ENCODE data around the gene TERB2. TPM values are rescaled to one million over a fixed set of nuclear protein-coding genes. Genes with fewer than 3 reads are reported as not detected.
"Not testable (repeated sequence)": the region's sequence is repeated elsewhere in the genome, so short reads cannot be mapped to it uniquely, and the experiment has no call there.

Gene TERB2
- polyA plus RNA-seq, 4 donors = not detected

DNA sequence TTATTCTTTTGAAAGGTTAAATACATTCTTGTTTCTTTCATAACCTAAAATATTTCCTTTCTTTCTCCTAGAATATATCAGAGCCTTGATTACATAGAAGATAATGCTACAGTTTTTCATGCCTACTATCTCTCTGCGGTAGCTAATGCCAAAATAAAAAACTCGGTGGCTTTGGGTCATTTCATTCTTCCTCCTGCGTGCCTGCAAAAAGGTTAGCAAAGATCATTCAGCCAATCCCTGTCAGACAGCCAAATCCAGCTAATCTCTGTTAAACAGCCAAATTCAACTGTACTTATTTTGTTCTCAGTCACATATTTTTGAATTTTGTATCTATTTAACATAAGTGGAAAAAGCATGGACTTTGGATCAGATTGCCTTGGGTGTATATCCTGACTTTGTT, 1.8 kb downstream of the TERB2 start:
- not testable (repeated sequence) for H3K4me1 ChIP-seq (ENCODE audit: control insufficient read depth in 3 of 3, insufficient read depth in 2 of 3, low read depth in 1 of 3, low read length in 2 of 3); H3K9me3 ChIP-seq (ENCODE audit: control insufficient read depth in 2 of 2, insufficient read depth in 1 of 2, low read depth in 1 of 2, low read length in 1 of 2); DNase-seq; H3K27ac ChIP-seq (ENCODE audit: low read depth in 1 of 3, low read length in 2 of 3); H3K36me3 ChIP-seq (ENCODE audit: control insufficient read depth in 3 of 3, insufficient read depth in 2 of 3, low read depth in 1 of 3, low read length in 3 of 3); H3K4me3 ChIP-seq (ENCODE audit: low read depth in 1 of 3, low read length in 3 of 3); H3K27me3 ChIP-seq (ENCODE audit: control insufficient read depth in 3 of 3, insufficient read depth in 3 of 3, low read length in 3 of 3); FAIRE-seq
- WGBS, 3 donors = 21 to 59% (median 28%) methylated on average over 3 of the region's 3 CpGs

DNA sequence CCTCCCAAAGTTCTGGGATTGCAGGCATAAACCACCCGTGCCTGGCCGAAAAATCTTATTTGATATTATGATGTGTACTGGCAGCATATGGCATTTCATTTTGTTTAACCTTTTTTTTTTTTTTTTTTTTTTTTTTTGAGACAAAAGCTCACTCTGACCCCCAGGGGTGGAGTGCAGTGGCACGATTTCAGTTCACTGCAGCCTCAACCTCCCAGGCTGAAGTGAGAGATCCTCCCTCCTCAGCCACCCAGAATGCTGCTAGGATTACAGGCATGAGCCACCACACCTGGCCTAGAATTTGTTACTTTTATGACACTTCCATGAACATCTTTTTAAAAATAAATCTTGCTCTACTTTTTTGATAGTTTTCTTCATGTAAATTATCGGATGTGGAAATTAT, 12.0 kb downstream of the TERB2 start:
- Histone ChIP-seq H3K27me3 (ENCODE audit: control insufficient read depth in 3 of 3, insufficient read depth in 3 of 3, low read length in 3 of 3) (no peaks in the 10 kb centered on the region), H3K4me1 (ENCODE audit: control insufficient read depth in 3 of 3, insufficient read depth in 2 of 3, low read depth in 1 of 3, low read length in 2 of 3) (no peaks in the 10 kb centered on the region), H3K36me3 (ENCODE audit: control insufficient read depth in 3 of 3, insufficient read depth in 2 of 3, low read depth in 1 of 3, low read length in 3 of 3) (no peaks in the 10 kb centered on the region), H3K27ac (ENCODE audit: low read depth in 1 of 3, low read length in 2 of 3) (no peak overlapping the region), H3K9me3 (ENCODE audit: control insufficient read depth in 2 of 2, insufficient read depth in 1 of 2, low read depth in 1 of 2, low read length in 1 of 2) (no peaks in the 10 kb centered on the region), H3K4me3 (ENCODE audit: low read depth in 1 of 3, low read length in 3 of 3) (no peak overlapping the region)
- FAIRE-seq = no peak
- no peak for DNase-seq
- 68 to 80% (median 69%) methylated on average over 4 of the region's 4 CpGs for WGBS, 3 donors

DNA sequence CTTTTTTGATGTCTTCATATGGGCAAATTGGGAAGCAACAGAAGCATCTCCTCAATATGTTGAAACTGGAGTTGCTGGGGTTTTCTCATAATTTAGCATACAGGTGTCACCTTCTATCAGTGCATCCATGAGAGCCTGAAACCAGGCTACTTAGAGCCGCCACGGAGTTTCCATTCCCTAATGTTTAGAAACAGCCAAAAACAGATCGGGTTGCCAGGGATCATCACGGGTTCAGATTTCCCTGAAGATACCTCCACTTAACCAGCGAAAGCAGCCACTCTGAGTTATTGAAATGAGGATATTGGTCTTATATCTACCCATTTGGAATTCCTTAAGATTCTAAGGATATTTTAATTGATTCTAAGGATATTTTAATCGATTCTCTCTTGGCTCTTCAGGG, 14.5 kb downstream of the TERB2 start:
- Histone ChIP-seq H3K27ac (ENCODE audit: low read depth in 1 of 3, low read length in 2 of 3) (no peak overlapping the region), H3K9me3 (ENCODE audit: control insufficient read depth in 2 of 2, insufficient read depth in 1 of 2, low read depth in 1 of 2, low read length in 1 of 2) (no peaks in the 10 kb centered on the region), H3K36me3 (ENCODE audit: control insufficient read depth in 3 of 3, insufficient read depth in 2 of 3, low read depth in 1 of 3, low read length in 3 of 3) (no peaks in the 10 kb centered on the region), H3K4me1 (ENCODE audit: control insufficient read depth in 3 of 3, insufficient read depth in 2 of 3, low read depth in 1 of 3, low read length in 2 of 3) (no peaks in the 10 kb centered on the region), H3K4me3 (ENCODE audit: low read depth in 1 of 3, low read length in 3 of 3) (no peak overlapping the region), H3K27me3 (ENCODE audit: control insufficient read depth in 3 of 3, insufficient read depth in 3 of 3, low read length in 3 of 3) (no peaks in the 10 kb centered on the region)
- no peak for DNase-seq
- FAIRE-seq = no peak
- 78 to 89% (median 87%) methylated on average over 6 of the region's 6 CpGs for WGBS, 3 donors

DNA sequence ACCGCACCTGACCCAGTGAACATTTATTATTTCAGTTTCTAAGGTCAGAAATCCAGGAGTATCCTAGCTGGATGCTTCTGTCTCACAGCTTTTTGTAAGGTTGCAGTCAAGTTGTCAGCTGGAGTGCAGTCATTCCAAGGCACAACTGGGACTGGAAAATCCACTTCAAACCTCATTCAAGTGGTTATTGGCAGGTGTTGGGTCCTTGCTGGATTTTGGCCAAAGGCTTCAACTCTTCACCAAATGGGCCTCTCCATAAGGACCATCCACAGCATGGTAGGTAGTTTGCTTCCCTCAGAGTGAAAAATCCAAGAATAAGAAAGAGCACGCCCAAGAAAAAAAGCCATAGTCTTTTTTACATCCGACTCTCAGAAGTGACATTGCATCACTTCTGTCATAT, 19.7 kb downstream of the TERB2 start:
- not testable (repeated sequence) for H3K9me3 ChIP-seq (ENCODE audit: control insufficient read depth in 2 of 2, insufficient read depth in 1 of 2, low read depth in 1 of 2, low read length in 1 of 2); H3K36me3 ChIP-seq (ENCODE audit: control insufficient read depth in 3 of 3, insufficient read depth in 2 of 3, low read depth in 1 of 3, low read length in 3 of 3); H3K4me1 ChIP-seq (ENCODE audit: control insufficient read depth in 3 of 3, insufficient read depth in 2 of 3, low read depth in 1 of 3, low read length in 2 of 3); DNase-seq; FAIRE-seq; H3K27me3 ChIP-seq (ENCODE audit: control insufficient read depth in 3 of 3, insufficient read depth in 3 of 3, low read length in 3 of 3); H3K4me3 ChIP-seq (ENCODE audit: low read depth in 1 of 3, low read length in 3 of 3); H3K27ac ChIP-seq (ENCODE audit: low read depth in 1 of 3, low read length in 2 of 3)
- 94 to 95% (median 95%) methylated on average over 3 of the region's 3 CpGs for WGBS, 3 donors

DNA sequence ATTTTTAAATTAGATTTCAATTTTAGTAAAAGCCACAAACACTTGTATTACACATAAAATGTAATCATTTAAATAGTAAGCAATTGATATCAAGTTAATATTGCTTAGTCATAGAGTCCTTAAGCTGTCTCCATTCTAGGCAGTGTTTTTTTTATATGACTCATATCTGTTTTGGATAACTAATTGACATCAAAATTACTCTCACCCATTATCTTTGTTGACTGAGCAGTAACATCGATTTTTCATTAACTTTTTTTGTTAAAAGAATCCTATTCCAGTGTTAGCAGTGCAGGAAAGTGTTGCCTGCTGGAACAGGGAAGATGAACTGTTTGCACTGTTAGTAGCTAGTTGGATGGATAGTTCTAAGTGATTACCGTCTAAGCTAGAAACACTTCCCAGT, 21.3 kb downstream of the TERB2 start:
- peak in 1 of 2 donors; percentile 37 for DNase-seq
- not testable (repeated sequence) for H3K36me3 ChIP-seq (ENCODE audit: control insufficient read depth in 3 of 3, insufficient read depth in 2 of 3, low read depth in 1 of 3, low read length in 3 of 3); H3K4me3 ChIP-seq (ENCODE audit: low read depth in 1 of 3, low read length in 3 of 3); H3K9me3 ChIP-seq (ENCODE audit: control insufficient read depth in 2 of 2, insufficient read depth in 1 of 2, low read depth in 1 of 2, low read length in 1 of 2); H3K27ac ChIP-seq (ENCODE audit: low read depth in 1 of 3, low read length in 2 of 3); H3K4me1 ChIP-seq (ENCODE audit: control insufficient read depth in 3 of 3, insufficient read depth in 2 of 3, low read depth in 1 of 3, low read length in 2 of 3); FAIRE-seq; H3K27me3 ChIP-seq (ENCODE audit: control insufficient read depth in 3 of 3, insufficient read depth in 3 of 3, low read length in 3 of 3)
- 7 to 56% (median 31%) methylated on average over 2 of the region's 2 CpGs for WGBS, 3 donors

DNA sequence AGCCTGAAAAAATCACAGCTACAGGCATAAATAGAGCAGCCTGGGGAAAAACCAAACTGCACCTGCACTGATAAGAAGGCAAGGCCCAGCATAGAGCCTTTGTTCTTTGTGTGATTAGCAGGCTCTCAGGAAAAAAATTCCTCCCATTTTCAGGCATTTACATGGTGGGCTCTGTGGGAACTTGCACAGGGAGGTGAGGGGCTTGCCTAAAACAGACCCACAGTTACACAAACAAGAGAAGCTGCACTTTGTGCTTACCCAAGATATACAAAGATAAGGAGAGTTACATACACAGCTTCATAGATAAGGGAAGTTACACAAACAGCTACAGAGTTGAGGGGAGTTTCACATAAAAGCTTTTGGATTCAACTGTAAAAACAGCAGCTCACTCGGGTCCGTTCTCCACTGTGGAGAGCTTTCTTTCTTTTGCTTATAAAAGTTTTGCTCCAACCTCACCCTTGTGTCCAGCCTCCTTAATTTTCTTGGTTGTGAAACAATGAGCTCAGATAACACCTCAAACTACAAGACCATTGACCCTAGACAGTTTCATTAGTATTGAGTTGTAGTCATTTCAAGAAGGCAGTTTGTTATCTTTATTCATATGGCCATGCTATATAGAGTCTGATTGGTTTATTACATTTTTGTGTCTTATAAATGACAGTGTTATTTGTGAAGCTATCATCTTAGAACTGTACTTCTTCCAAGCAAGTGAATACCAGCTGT, 23.3 kb downstream of the TERB2 start:
- H3K27ac ChIP-seq (ENCODE audit: low read depth in 1 of 3, low read length in 2 of 3); H3K36me3 ChIP-seq (ENCODE audit: control insufficient read depth in 3 of 3, insufficient read depth in 2 of 3, low read depth in 1 of 3, low read length in 3 of 3); H3K4me3 ChIP-seq (ENCODE audit: low read depth in 1 of 3, low read length in 3 of 3); H3K9me3 ChIP-seq (ENCODE audit: control insufficient read depth in 2 of 2, insufficient read depth in 1 of 2, low read depth in 1 of 2, low read length in 1 of 2); H3K27me3 ChIP-seq (ENCODE audit: control insufficient read depth in 3 of 3, insufficient read depth in 3 of 3, low read length in 3 of 3); FAIRE-seq; H3K4me1 ChIP-seq (ENCODE audit: control insufficient read depth in 3 of 3, insufficient read depth in 2 of 3, low read depth in 1 of 3, low read length in 2 of 3): not testable (repeated sequence)
- 9 to 49% (median 34%) methylated on average over 2 of the region's 2 CpGs for WGBS, 3 donors
- DNase-seq = peak; percentile 29 to 43

DNA sequence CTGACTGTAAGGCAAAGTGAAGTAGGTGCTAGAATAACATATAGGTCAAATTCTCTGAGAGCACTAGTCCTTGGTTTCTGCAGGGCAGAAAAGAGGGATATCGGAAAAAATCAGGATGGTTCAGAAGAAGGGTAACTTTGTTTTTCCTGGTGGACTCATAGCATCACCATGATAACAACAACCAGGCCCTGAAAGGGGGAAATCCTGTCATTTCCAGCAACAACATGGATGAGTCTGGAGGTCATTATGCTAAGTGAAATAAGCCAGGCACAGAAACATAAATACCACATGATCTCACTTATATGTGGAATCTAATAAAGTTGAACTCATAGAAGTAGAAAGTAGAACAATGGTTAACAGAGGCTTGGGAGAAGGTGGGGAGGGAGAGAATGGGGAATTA, 27.7 kb downstream of the TERB2 start:
- H3K4me3 ChIP-seq (ENCODE audit: low read depth in 1 of 3, low read length in 3 of 3); DNase-seq; H3K4me1 ChIP-seq (ENCODE audit: control insufficient read depth in 3 of 3, insufficient read depth in 2 of 3, low read depth in 1 of 3, low read length in 2 of 3); H3K27ac ChIP-seq (ENCODE audit: low read depth in 1 of 3, low read length in 2 of 3); FAIRE-seq; H3K9me3 ChIP-seq (ENCODE audit: control insufficient read depth in 2 of 2, insufficient read depth in 1 of 2, low read depth in 1 of 2, low read length in 1 of 2); H3K36me3 ChIP-seq (ENCODE audit: control insufficient read depth in 3 of 3, insufficient read depth in 2 of 3, low read depth in 1 of 3, low read length in 3 of 3); H3K27me3 ChIP-seq (ENCODE audit: control insufficient read depth in 3 of 3, insufficient read depth in 3 of 3, low read length in 3 of 3): not testable (repeated sequence)
- WGBS, 3 donors = 67 to 93% (median 88%) methylated on average over 1 of the region's 1 CpG

DNA sequence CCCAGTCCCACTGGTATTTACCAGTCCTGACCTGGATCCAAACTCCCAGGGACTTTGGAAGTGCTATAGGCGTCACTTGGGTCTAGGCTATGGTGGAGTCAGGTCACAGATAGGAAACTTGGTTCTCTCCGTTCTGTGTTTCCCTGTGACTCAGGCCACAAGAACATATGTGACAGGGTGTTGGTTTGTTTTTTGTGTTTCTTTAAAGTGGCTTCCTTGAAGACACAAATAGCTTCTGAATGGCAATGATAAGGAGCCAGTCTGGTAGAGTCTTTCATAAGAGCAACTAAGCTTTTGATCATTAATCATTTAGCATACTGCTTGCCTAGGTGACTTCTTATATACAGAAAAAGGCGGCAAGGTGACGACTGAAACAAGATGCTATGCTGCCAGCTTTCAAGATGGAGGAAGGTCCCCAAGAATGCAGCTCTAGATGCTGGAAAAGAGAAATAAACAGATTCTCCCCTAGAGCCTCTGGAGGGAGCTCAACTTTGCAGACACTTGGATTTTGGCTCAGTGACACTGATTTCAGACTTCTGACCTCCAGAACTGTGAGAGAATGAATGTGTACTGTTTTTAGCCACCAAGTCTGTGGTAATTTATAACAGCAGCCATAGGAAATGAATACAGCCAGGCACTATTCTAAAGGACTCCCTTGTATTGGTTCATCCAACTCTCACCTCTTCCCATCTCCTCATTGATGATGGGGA, 30.0 kb downstream of the TERB2 start:
- not testable (repeated sequence) for DNase-seq; H3K27ac ChIP-seq (ENCODE audit: low read depth in 1 of 3, low read length in 2 of 3); H3K4me3 ChIP-seq (ENCODE audit: low read depth in 1 of 3, low read length in 3 of 3); H3K36me3 ChIP-seq (ENCODE audit: control insufficient read depth in 3 of 3, insufficient read depth in 2 of 3, low read depth in 1 of 3, low read length in 3 of 3); FAIRE-seq; H3K9me3 ChIP-seq (ENCODE audit: control insufficient read depth in 2 of 2, insufficient read depth in 1 of 2, low read depth in 1 of 2, low read length in 1 of 2); H3K27me3 ChIP-seq (ENCODE audit: control insufficient read depth in 3 of 3, insufficient read depth in 3 of 3, low read length in 3 of 3); H3K4me1 ChIP-seq (ENCODE audit: control insufficient read depth in 3 of 3, insufficient read depth in 2 of 3, low read depth in 1 of 3, low read length in 2 of 3)
- WGBS, 3 donors = 73 to 83% (median 80%) methylated on average over 4 of the region's 4 CpGs
